ENCODE data around the gene TUBA3E. TPM values are rescaled to one million over a fixed set of nuclear protein-coding genes. Genes with fewer than 3 reads are reported as not detected.

Gene TUBA3E
- total RNA-seq (100 to 1,000 TPM in 2 of 9 donors, 10 to 100 TPM in 3, 1 to 10 TPM in 4; 2.8 to 117 (median 44.7) TPM), polyA plus RNA-seq (100 to 1,000 TPM in 1 of 2 donors, 10 to 100 TPM in 1; 69.5 to 325 TPM)
- long read RNA-seq, donor 1, partial matches to known transcripts, result 105 of 105 reads
- long read RNA-seq, donor 1, other reads (novel, unspliced or antisense), result 0 of 105 reads
- long read RNA-seq, donor 2, partial matches to known transcripts, result 488 of 495 reads
- long read RNA-seq, donor 2, other reads (novel, unspliced or antisense), result 7 of 495 reads
- long read RNA-seq, donor 3, partial matches to known transcripts, result 122 of 124 reads
- long read RNA-seq, donor 3, other reads (novel, unspliced or antisense), result 2 of 124 reads

- Histone ChIP-seq H3K27ac (no peak within 1 kb of the TSS), H3K4me3 (no peak within 1 kb of the TSS), H3K36me3 (no peaks in the 10 kb centered on the region), H3K4me1 (peaks cover 0 to 7% (median 0%) of the 10 kb centered on the region in 12 donors), H3K9me3 (no peaks in the 10 kb centered on the region), H3K27me3 (no peaks in the 10 kb centered on the region)
- intact Hi-C loops (cut with DNase I), result no loop called here
- TF ChIP-seq POLR2A (IDR thresholded peaks at IDR 0.05) (no peak), CTCF (IDR thresholded peaks at IDR 0.05) (no peak)
- 97 to 100% (median 97%) methylated on average over 4 to 26 of the region's 26 CpGs; no CpG with 5 or more reads in 1 of the 4 donors for WGBS, 4 donors
- DNase-seq (no peak), ATAC-seq (no peak)
Observed at GRCh38 chr2:130198343-130198742, at the start of gene TUBA3E. Gene TUBA3E, minus strand, starts transcription at chr2:130198439. Its CDS starts 79 bp downstream, at chr2:130198360.

GRCh38 chr2:130246430-130246829, 48.2 kb upstream of the TUBA3E start:
- DNase-seq (no peak), ATAC-seq (no peak)
- no peaks in the 10 kb centered on the region for H3K9me3 ChIP-seq
- H3K4me1 ChIP-seq, result no peaks in the 10 kb centered on the region
- peaks cover 0 to 28% (median 4%) of the 10 kb centered on the region in 9 donors for H3K27me3 ChIP-seq
- H3K36me3 ChIP-seq, result no peaks in the 10 kb centered on the region
- H3K4me3 ChIP-seq, result no peak overlapping the region
- intact Hi-C loops (cut with DNase I), result no loop called here
- no peak overlapping the region for H3K27ac ChIP-seq
- TF ChIP-seq CTCF (IDR thresholded peaks at IDR 0.05), result no peak
- TF ChIP-seq POLR2A (IDR thresholded peaks at IDR 0.05), result no peak
- WGBS, 4 donors, result 32 to 53% (median 35%) methylated on average over 7 of the region's 7 CpGs

GRCh38 chr2:130245976-130246375, 47.7 kb upstream of the TUBA3E start:
- ATAC-seq, result no peak
- Histone ChIP-seq H3K27ac (no peak overlapping the region), H3K36me3 (no peaks in the 10 kb centered on the region), H3K27me3 (peaks cover 0 to 27% (median 4%) of the 10 kb centered on the region in 9 donors), H3K4me3 (no peak overlapping the region), H3K9me3 (no peaks in the 10 kb centered on the region), H3K4me1 (no peaks in the 10 kb centered on the region)
- no peak for TF ChIP-seq POLR2A (IDR thresholded peaks at IDR 0.05)
- TF ChIP-seq CTCF (IDR thresholded peaks at IDR 0.05), result no peak
- intact Hi-C loops (cut with DNase I), result no loop called here
- 45 to 49% (median 47%) methylated on average over 3 of the region's 3 CpGs for WGBS, 4 donors
- no peak for DNase-seq

GRCh38 chr2:130243359-130243758, 45.1 kb upstream of the TUBA3E start:
- no peak for ATAC-seq
- no peaks in the 10 kb centered on the region for H3K9me3 ChIP-seq
- H3K4me1 ChIP-seq, result no peaks in the 10 kb centered on the region
- no peaks in the 10 kb centered on the region for H3K36me3 ChIP-seq
- 87 to 95% (median 92%) methylated on average over 2 of the region's 2 CpGs for WGBS, 4 donors
- DNase-seq, result no peak
- peaks cover 0 to 12% (median 0%) of the 10 kb centered on the region in 9 donors for H3K27me3 ChIP-seq
- no peak for TF ChIP-seq CTCF (IDR thresholded peaks at IDR 0.05)
- no peak for TF ChIP-seq POLR2A (IDR thresholded peaks at IDR 0.05)
- H3K27ac ChIP-seq, result no peak overlapping the region
- no peak overlapping the region for H3K4me3 ChIP-seq
- intact Hi-C loops (cut with DNase I), result no loop called here
